ENCODE data around the gene LACTB.

Gene LACTB

GRCh38 chr15:63109498-63109897 lies 12.2 kb upstream of the LACTB start:
- Histone ChIP-seq H3K36me3 (ENCODE audit: control insufficient read depth, insufficient read depth, low read length) (no peaks in the 10 kb centered on the region), H3K9me3 (ENCODE audit: control insufficient read depth, insufficient read depth, low read depth, low read length) (no peaks in the 10 kb centered on the region), H3K4me1 (ENCODE audit: control insufficient read depth, insufficient read depth, low read length) (peaks cover 7% of the 10 kb centered on the region; the same call in 1 of the 2 replicates), H3K9ac (ENCODE audit: low read length) (no peak overlapping the region), H3K27ac (ENCODE audit: low read depth, low read length) (no peak overlapping the region), H3K27me3 (ENCODE audit: control insufficient read depth, insufficient read depth, low read length) (no peaks in the 10 kb centered on the region), H3K4me3 (ENCODE audit: low read depth, low read length) (no peak overlapping the region)

GRCh38 chr15:63109920-63110319 lies 11.7 kb upstream of the LACTB start:
- no peaks in the 10 kb centered on the region for H3K36me3 ChIP-seq (ENCODE audit: control insufficient read depth, insufficient read depth, low read length)
- no peak overlapping the region for H3K9ac ChIP-seq (ENCODE audit: low read length)
- no peaks in the 10 kb centered on the region for H3K9me3 ChIP-seq (ENCODE audit: control insufficient read depth, insufficient read depth, low read depth, low read length)
- peaks cover 7% of the 10 kb centered on the region; the same call in 1 of the 2 replicates for H3K4me1 ChIP-seq (ENCODE audit: control insufficient read depth, insufficient read depth, low read length)
- no peak overlapping the region for H3K4me3 ChIP-seq (ENCODE audit: low read depth, low read length)
- no peak overlapping the region for H3K27ac ChIP-seq (ENCODE audit: low read depth, low read length)
- no peaks in the 10 kb centered on the region for H3K27me3 ChIP-seq (ENCODE audit: control insufficient read depth, insufficient read depth, low read length)

GRCh38 chr15:63110428-63111026 lies 11.1 kb upstream of the LACTB start:
- Histone ChIP-seq H3K9ac (ENCODE audit: low read length) (no peak overlapping the region), H3K27me3 (ENCODE audit: control insufficient read depth, insufficient read depth, low read length) (no peaks in the 10 kb centered on the region), H3K4me3 (ENCODE audit: low read depth, low read length) (no peak overlapping the region), H3K4me1 (ENCODE audit: control insufficient read depth, insufficient read depth, low read length) (peaks cover 7% of the 10 kb centered on the region; the same call in 1 of the 2 replicates), H3K9me3 (ENCODE audit: control insufficient read depth, insufficient read depth, low read depth, low read length) (no peaks in the 10 kb centered on the region), H3K36me3 (ENCODE audit: control insufficient read depth, insufficient read depth, low read length) (no peaks in the 10 kb centered on the region), H3K27ac (ENCODE audit: low read depth, low read length) (no peak overlapping the region)

GRCh38 chr15:63111481-63111880 lies 10.2 kb upstream of the LACTB start:
- H3K4me1 ChIP-seq (ENCODE audit: control insufficient read depth, insufficient read depth, low read length) = peaks cover 7% of the 10 kb centered on the region; the same call in 1 of the 2 replicates
- H3K27me3 ChIP-seq (ENCODE audit: control insufficient read depth, insufficient read depth, low read length) = no peaks in the 10 kb centered on the region
- H3K36me3 ChIP-seq (ENCODE audit: control insufficient read depth, insufficient read depth, low read length) = no peaks in the 10 kb centered on the region
- no peak overlapping the region for H3K4me3 ChIP-seq (ENCODE audit: low read depth, low read length)
- H3K9ac ChIP-seq (ENCODE audit: low read length) = no peak overlapping the region
- H3K27ac ChIP-seq (ENCODE audit: low read depth, low read length) = no peak overlapping the region
- no peaks in the 10 kb centered on the region for H3K9me3 ChIP-seq (ENCODE audit: control insufficient read depth, insufficient read depth, low read depth, low read length)

GRCh38 chr15:63112871-63113270 lies 8.8 kb upstream of the LACTB start:
- Histone ChIP-seq H3K9ac (ENCODE audit: low read length) (no peak overlapping the region), H3K4me1 (ENCODE audit: control insufficient read depth, insufficient read depth, low read length) (peaks cover 7% of the 10 kb centered on the region; the same call in 1 of the 2 replicates), H3K4me3 (ENCODE audit: low read depth, low read length) (no peak overlapping the region), H3K9me3 (ENCODE audit: control insufficient read depth, insufficient read depth, low read depth, low read length) (no peaks in the 10 kb centered on the region), H3K36me3 (ENCODE audit: control insufficient read depth, insufficient read depth, low read length) (no peaks in the 10 kb centered on the region), H3K27me3 (ENCODE audit: control insufficient read depth, insufficient read depth, low read length) (no peaks in the 10 kb centered on the region), H3K27ac (ENCODE audit: low read depth, low read length) (no peak overlapping the region)

- Histone ChIP-seq H3K36me3 (ENCODE audit: control insufficient read depth, insufficient read depth, low read length) (no peaks in the 10 kb centered on the region), H3K4me3 (ENCODE audit: low read depth, low read length) (no peak overlapping the region), H3K4me1 (ENCODE audit: control insufficient read depth, insufficient read depth, low read length) (peaks cover 7% of the 10 kb centered on the region; the same call in 1 of the 2 replicates), H3K27ac (ENCODE audit: low read depth, low read length) (no peak overlapping the region), H3K9me3 (ENCODE audit: control insufficient read depth, insufficient read depth, low read depth, low read length) (no peaks in the 10 kb centered on the region; the same call in 1 of the 2 replicates), H3K9ac (ENCODE audit: low read length) (no peak overlapping the region), H3K27me3 (ENCODE audit: control insufficient read depth, insufficient read depth, low read length) (no peaks in the 10 kb centered on the region)
Measured at GRCh38 chr15:63114465-63114864, 7.2 kb upstream of the LACTB start.

GRCh38 chr15:63118854-63119253 lies 2.8 kb upstream of the LACTB start:
- no peaks in the 10 kb centered on the region for H3K36me3 ChIP-seq (ENCODE audit: control insufficient read depth, insufficient read depth, low read length)
- H3K27ac ChIP-seq (ENCODE audit: low read depth, low read length) = no peak overlapping the region
- H3K27me3 ChIP-seq (ENCODE audit: control insufficient read depth, insufficient read depth, low read length) = no peaks in the 10 kb centered on the region
- no peak overlapping the region for H3K4me3 ChIP-seq (ENCODE audit: low read depth, low read length)
- H3K9ac ChIP-seq (ENCODE audit: low read length) = no peak overlapping the region
- H3K4me1 ChIP-seq (ENCODE audit: control insufficient read depth, insufficient read depth, low read length) = peaks cover 7% of the 10 kb centered on the region; the same call in 1 of the 2 replicates
- H3K9me3 ChIP-seq (ENCODE audit: control insufficient read depth, insufficient read depth, low read depth, low read length) = peaks cover 4% of the 10 kb centered on the region; the same call in 1 of the 2 replicates

GRCh38 chr15:63122002-63122875 lies 578 bp downstream of the LACTB start:
- peaks cover 3% of the 10 kb centered on the region; the same call in 1 of the 2 replicates for H3K4me1 ChIP-seq (ENCODE audit: control insufficient read depth, insufficient read depth, low read length)
- H3K9me3 ChIP-seq (ENCODE audit: control insufficient read depth, insufficient read depth, low read depth, low read length) = peaks cover 4% of the 10 kb centered on the region; the same call in 1 of the 2 replicates
- no peaks in the 10 kb centered on the region for H3K27me3 ChIP-seq (ENCODE audit: control insufficient read depth, insufficient read depth, low read length)
- no peaks in the 10 kb centered on the region; the same call in 1 of the 2 replicates for H3K36me3 ChIP-seq (ENCODE audit: control insufficient read depth, insufficient read depth, low read length)
- peak overlapping the region; percentile 62 for H3K9ac ChIP-seq (ENCODE audit: low read length)
- no peak overlapping the region for H3K27ac ChIP-seq (ENCODE audit: low read depth, low read length)
- peak overlapping the region; percentile 64 for H3K4me3 ChIP-seq (ENCODE audit: low read depth, low read length)

GRCh38 chr15:63124506-63124905 lies 2.8 kb downstream of the LACTB start:
- Histone ChIP-seq H3K4me3 (ENCODE audit: low read depth, low read length) (no peak overlapping the region), H3K4me1 (ENCODE audit: control insufficient read depth, insufficient read depth, low read length) (peaks cover 3% of the 10 kb centered on the region; the same call in 1 of the 2 replicates), H3K36me3 (ENCODE audit: control insufficient read depth, insufficient read depth, low read length) (peaks cover 6% of the 10 kb centered on the region), H3K27me3 (ENCODE audit: control insufficient read depth, insufficient read depth, low read length) (no peaks in the 10 kb centered on the region), H3K9me3 (ENCODE audit: control insufficient read depth, insufficient read depth, low read depth, low read length) (peaks cover 4% of the 10 kb centered on the region; the same call in 1 of the 2 replicates), H3K9ac (ENCODE audit: low read length) (no peak overlapping the region), H3K27ac (ENCODE audit: low read depth, low read length) (no peak overlapping the region)

- Histone ChIP-seq H3K4me1 (ENCODE audit: control insufficient read depth, insufficient read depth, low read length) (peaks cover 3% of the 10 kb centered on the region; the same call in 1 of the 2 replicates), H3K27ac (ENCODE audit: low read depth, low read length) (no peak overlapping the region), H3K4me3 (ENCODE audit: low read depth, low read length) (no peak overlapping the region), H3K9ac (ENCODE audit: low read length) (no peak overlapping the region), H3K36me3 (ENCODE audit: control insufficient read depth, insufficient read depth, low read length) (peaks cover 11% of the 10 kb centered on the region), H3K9me3 (ENCODE audit: control insufficient read depth, insufficient read depth, low read depth, low read length) (no peaks in the 10 kb centered on the region), H3K27me3 (ENCODE audit: control insufficient read depth, insufficient read depth, low read length) (no peaks in the 10 kb centered on the region)
Measured at GRCh38 chr15:63126726-63127125, 5.1 kb downstream of the LACTB start.

- Histone ChIP-seq H3K27me3 (ENCODE audit: control insufficient read depth, insufficient read depth, low read length) (no peaks in the 10 kb centered on the region), H3K4me3 (ENCODE audit: low read depth, low read length) (no peak overlapping the region), H3K27ac (ENCODE audit: low read depth, low read length) (no peak overlapping the region), H3K9me3 (ENCODE audit: control insufficient read depth, insufficient read depth, low read depth, low read length) (no peaks in the 10 kb centered on the region), H3K4me1 (ENCODE audit: control insufficient read depth, insufficient read depth, low read length) (no peaks in the 10 kb centered on the region), H3K9ac (ENCODE audit: low read length) (no peak overlapping the region), H3K36me3 (ENCODE audit: control insufficient read depth, insufficient read depth, low read length) (peaks cover 7% of the 10 kb centered on the region; the same call in 1 of the 2 replicates)
Measured at GRCh38 chr15:63133786-63134185, 12.1 kb downstream of the LACTB start.

All from HUES6 (cell line).